SIG-M5 treated with dmso at 0.1 percent for 504 hours (cell line): ENCODE results near the gene LMF1.

Experiments used
- DNase-seq: peaks from one replicate; lab custom pipeline; 2025; ENCODE audit not compliant: unreplicated experiment; lab: John Stamatoyannopoulos, UW

LMF1 gene

DNA sequence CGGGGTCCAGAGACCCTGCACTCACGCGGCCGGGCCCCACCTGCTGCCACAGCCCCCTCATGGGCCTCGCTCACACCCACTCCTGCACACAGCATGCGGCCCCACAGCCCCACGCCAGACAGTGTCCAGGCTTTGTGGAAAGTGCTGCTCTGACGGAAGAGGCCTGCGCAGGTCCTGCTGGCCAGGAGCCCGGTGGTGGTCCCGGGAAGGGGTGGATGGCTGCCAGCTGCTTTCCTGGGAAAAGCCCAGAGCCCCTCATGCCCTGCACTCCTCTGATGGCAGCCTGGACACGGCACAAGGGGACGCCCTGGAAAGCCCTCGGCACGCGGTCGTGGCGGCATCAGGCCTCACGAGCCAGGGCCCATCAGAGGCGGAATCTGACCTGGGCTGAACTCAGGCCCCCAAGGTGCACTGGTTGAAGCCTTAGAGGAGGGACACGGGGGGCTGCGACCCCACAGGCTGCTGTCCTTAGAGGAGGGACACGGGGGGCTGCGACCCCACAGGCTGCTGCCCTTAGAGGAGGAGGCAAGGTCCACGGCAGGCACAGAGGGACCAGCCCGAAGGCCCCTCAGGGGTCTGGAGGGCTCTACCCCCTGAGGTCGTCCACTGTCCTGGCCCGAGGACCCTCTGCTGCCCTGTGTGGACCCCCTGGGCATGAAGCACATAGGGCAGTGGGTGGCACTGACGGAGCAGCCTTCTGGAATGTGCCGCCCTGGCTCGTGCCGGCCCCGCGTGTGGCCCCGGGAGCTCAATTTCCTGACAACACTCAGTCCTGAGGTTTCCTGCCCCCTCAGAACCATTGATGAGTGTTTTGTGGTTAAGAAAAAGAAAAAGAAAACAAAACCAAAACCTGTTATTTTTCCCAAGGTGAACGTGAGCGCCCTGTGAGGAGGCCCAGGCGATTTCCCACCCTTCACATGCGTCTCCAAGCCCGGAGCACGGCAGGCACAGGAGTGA lies 32.9 kb upstream of the LMF1 start:
- no peak for DNase-seq

DNA sequence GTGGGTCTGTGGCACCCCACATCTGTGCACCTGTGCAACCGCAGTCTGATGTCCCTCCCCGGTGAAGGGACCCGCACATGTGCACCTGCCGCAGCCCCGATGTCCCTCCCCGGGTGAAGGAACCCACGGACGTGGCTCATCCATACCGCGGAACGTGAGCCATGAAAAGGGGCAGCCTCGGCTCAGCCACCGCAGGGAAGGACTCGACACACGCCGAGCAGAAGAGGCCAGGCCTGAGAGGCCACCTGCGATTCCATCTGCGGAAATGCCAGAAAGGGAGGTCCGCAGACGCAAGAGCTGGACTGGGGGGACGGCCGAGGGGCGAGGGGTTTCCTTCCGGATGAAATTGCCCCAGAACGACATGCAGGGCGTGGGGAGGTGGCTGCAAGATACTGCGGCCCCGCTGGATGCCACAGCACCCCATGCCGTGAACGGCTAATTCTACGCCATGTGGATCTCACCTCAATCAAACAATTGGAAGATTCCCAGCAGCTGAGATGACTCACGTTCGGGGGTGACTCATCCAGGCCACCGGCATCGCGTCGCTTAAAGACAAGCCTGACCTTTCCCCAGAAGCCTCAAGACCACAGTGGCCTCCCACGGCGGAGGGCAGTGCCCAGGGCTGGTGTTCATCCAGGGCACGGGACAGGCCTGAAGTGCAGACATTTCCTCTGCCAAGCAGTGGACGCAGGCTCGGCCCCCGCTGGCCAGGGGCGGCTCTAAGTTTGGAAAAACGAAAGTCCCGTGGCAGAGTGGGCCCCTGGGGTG lies 31.8 kb upstream of the LMF1 start:
- no peak for DNase-seq

DNA sequence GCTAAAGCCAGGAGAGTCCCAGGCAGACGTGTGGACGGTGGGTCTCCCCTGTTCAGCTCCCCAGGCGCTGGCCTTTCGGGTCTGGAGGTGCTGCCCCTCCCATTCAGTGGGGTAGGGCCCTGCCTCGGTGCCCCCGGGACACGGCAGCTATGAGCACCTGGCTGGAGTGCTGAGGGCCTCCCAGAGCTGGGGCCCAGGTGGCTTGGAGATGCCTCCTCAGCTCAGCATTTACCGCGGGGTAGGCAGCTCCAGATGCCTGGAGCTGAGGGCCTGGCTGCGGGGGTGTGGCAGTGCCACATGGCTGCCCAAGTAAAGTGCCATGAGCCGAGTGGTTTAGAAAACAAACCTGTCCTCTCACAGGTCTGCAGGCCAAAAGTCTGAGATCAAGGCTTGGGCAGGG lies 30.3 kb upstream of the LMF1 start:
- no peak for DNase-seq

DNA sequence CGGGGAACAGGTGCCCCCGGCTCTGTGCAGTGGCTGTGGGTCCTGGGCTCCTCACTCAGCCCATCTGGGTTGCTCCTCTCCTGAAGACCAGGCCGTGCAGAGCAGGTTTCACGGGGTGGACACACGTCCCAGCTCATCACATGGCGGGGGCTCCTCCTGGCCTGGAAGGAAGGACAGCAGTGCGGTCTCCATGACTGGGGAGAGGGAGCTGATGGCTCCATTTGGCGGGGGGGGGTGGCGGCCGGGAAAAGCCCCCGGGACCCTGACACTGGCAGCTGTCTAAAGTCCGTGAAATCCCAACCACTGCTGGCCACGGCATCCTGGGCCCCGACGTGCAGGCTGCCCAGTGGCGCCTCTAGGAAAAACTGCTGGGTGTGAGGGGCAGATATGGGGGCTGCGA lies 29.8 kb upstream of the LMF1 start:
- no peak for DNase-seq

DNA sequence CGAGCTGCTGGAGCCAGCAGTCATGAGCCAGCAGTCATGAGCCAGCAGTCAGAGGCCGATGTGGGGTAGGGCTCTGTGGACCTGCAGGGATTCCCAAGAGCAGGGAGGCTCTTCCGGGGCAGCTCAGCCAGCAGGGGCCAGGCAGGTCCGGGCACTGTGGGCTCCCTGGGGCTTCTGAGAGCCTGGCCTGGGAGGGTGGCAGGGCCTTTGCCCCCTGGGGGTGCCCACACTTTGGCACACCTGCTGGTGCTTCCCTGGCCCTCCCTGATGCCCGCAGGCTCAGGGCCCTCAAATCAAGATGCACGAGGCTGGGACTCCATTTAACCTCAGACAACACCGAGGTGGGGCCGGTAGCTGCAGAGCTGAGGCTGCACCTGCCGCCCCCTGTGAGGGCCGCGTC lies 28.9 kb upstream of the LMF1 start:
- DNase-seq = no peak

DNA sequence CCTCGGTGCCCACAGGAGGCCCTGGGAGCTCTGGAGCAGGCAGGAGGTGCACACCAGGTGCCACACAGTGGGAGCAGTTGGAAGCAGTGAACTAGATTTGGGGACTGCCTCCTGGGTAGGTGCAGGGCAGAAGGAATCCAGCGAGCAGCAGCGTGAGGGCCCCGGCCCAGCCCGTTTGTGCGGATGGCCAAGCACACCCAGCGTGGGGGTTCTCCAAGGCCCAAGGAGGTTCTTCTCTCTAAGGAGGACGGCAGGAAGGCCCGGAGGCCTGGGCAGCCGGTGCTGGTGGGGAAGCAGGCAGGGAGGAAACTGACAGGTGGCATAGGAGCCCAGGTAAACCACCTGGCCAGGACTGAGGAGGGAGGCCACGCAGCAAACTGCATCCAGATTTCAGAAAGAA lies 27.8 kb upstream of the LMF1 start:
- DNase-seq = no peak

DNA sequence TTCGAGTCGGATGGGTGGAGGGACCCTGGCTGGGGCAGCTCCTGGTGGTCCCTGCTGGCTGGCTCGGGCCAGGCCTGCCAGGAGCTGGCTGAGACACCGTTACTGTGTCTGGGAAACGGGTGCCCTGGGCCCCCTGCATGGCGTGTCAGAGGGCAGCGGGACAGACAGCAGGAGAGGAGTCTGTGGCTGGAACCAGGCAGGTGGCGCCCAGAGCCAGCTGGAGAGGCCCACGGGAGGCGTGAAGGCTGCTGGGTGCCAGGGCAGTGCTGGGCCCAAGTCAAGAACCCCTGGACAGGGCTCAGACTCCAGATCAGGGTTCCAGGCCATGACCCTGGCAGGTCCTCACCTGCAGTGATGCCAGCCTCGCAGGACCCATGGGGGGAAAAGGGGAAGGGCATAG lies 27.4 kb upstream of the LMF1 start:
- DNase-seq = no peak

DNA sequence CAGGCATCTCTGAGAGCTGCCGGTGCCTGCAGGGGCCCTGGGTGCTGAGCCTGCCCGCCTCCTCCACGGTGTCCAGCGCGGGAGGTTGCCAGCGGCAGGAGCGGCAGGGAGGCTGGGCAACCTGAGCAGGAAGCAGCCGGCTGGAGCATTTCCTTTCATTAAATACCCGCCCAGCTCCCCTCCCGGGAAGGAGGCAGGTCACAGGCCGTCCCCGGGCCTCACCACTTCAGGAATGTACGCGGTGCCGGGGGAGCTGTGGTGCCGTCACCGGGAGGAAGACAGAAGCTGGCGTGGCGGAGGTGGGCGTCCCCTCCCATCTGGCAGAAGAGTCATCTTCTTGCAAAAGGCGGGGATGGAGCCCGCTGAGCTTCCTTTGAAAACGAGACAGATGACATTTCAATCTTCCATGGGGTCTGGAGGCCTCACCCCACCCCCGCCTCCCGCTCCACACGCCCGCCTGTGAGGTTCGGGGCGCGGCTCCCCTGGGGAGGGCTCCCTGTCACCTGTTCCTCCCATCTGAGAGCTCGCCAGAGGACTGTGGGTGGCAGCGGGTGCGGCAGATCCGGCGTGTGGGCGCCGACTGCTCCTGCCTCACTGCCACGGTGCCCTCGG lies 26.8 kb upstream of the LMF1 start:
- DNase-seq = no peak

DNA sequence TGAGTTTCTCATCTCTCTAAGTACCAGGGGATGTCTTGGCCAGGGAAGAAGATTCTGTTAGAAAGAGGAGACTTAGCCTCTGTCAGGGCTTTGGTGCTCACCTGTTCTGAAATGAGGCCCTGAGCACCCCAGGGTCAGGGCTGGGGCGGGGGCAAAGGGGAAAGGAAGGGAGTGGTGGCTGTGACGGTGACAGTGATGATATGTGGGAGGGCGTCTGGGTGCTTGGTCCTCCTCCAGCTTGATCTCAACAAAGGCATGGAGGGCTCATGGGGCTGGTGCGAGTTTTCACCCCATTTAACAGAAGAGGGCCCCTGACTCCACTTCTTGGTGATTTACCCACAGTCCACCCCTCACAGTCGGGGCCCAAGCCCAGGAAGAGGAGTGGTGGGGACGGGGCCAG lies 25.9 kb upstream of the LMF1 start:
- no peak for DNase-seq

DNA sequence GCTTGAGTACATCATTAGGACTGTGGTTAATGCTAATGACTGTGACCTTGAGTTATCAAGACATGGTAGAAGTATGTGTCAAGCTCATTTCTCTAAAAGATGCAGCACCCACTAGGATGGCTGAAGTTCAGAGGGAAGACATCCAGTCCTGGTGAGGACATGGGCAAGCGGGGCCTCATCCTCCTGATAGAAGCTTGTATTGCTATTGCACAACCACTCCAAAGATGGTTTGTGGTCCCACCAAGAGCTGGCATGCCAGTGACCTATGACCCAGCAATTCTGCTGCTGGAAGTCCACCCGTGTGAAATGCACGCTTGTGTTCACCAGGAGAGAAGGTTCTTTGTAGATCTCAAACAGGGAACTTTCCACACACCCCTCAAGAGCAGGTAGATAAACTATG lies 25.0 kb upstream of the LMF1 start:
- DNase-seq = no peak

DNA sequence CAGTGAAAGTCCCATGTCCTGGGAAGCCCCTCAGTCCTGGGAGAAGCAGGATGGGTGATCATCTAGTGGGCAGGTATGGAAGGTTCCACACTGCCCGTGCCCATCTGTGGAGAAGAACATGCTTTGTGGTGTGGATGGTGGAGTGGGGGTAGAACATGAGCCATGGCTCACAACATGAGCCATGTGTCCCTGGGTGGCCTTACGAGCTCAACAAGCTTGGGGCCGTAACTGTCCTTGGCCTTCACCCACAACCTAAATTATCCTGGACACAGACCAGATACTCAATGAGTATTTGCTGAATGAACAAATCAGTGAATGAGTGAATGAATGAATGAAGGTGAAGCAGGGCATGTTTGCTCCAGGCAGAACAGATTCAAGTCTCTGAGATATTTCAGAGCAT lies 24.3 kb upstream of the LMF1 start:
- no peak for DNase-seq

DNA sequence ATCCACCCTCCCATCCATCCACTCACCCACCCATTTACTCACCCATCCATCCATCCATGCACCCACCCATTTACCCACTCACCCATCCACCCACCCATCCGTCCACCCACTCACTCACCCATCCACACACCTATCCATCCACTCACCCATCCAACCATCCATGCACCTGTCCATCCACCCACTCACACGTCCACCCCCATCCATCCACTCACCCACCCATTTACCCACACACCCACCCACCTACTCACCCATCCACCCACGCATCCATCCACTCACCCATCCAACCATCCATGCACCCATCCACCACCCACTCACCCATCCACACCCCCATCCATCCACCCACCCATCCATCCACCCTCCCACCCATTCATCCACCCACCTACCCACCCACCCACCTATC lies 22.9 kb upstream of the LMF1 start:
- DNase-seq = no peak

DNA sequence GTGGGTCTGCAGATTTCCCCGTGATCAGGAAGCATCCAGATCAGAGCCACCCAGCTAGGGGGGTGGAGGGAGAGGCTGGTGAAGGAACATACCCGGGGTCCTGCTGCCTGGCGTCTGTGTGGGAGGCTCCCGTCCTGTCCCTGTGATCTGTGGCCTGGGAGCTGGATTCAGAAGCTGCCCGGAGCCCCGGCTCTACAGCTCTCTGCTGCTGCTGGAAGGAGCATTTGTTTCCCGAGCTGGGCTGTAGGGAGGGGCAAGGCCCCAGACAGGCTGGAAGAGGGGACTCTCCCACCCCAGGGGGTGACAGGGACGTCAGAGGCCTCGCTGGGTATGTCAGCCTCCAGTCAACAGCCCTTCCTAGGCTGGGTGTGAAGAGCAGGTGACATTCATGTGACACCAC lies 21.0 kb upstream of the LMF1 start:
- DNase-seq = no peak

DNA sequence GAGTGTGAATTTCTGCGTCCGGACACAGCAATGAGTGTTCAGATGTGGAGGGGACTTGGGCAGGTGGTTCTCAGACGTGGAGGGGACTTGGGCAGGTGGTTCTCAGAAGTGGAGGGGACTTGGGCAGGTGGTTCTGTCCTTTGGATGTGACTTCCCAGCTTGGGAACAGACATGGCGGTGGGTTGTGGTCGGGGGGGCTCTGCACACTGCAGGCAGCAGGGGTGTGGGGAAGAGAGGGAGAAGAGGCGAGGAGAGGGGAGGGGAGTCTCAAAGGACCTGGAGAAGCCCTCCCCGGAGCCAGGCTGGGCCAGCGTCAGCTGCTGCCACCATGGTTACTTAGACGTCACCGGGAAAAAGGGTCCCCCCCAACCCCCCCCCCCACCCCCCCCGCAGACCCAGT lies 20.6 kb upstream of the LMF1 start:
- DNase-seq = no peak

DNA sequence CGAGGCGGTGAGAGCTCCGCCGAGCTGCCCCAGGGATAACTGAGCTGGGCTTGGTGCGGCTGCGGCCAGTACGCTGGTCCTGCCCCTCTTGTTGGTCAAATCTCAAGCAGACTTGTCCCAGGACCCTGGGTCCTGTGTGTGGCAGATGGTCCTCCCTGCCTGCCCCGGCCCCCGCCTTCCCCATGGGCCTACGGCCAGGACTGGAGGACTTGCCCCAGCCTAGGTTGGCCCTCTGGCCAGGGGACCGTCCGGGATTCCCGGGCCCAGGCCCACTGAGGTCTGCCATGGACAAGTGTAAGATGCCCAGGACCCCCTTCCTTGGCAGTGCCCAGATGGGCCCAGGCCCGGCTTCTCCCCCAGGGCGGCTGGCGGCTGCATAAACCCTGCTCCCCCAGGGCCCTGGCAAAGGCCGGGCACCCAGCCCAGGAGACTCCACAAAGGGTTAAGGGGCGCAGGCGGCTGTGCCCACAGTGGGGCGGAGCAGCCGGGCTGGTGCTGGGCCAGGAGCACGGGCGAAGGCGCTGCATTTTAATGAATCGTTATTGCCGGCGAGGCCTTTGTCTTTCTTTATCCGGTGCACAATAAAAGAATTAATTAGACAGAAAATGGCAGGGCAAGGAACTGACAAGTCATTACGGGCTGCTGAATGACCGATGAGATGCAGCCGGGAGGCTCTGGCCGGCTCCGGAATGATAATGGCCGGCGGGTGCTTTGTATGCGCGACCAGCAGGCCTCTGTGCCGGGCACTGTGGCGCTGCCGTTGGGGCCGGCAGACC lies 19.9 kb upstream of the LMF1 start:
- DNase-seq = no peak

DNA sequence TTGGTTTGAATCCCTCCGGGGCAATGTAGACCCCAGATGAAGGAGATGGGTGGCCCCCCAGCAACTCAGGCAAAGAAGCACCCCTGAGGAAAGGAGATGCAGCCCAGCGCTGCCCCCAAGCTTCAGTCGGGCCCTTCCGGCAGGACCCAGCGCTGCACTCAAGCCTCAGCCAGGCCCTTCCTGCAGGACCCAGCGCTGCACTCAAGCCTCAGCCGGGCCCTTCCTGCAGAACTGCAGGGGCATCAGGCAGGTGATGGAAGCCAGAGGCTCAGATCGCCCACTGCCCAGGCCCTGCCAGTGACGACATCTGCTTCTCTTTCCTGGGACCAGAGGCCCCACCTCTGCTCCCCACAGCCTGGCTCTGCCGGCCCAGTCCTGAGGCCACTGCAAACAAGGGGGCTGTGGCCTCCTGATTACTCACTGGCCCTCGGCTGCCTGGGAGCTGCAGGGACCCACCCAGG lies 18.6 kb upstream of the LMF1 start:
- no peak for DNase-seq

DNA sequence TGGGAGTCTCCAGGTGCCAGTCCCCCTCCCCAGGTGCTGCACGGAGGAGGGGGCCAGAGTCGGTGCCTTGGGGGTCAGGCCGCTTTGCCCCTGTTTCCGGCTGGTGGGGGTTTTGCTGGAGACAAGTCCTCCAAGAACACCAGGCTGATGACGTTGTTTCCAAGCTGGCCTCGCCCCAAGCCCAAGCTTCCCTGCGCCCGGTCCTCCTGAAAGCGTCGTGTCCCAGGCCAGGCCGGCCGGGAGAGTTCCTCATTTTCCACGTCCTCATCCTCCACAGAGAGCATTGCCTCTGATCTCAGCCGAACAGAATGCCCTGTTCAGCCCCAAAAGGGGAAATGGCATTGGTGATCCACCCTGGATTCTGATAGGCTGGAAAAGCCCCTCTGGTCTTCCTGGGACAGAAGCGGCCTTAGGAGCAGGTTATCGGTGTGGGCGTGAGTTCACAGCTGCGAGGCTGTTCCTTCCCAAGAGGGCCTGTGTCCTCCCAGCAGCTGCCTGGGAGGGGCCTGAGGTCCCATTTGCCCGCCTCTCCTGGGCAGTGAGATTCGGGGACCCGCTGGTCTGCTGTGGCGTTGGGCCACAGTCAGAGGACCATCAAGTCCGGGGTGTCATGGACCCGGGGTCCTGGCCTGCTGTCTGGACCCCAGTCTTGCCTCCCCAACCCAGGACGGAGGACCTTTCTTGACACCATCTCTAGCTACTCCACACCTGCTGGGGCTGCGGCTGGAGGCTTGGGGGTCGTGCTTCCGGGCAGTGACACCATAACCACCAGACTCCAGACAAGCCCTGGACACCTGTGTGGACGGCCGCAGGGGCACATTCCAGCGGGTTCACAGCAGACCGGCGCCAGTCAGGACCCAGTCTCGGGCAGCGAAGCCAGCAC lies 17.9 kb upstream of the LMF1 start:
- DNase-seq = no peak

DNA sequence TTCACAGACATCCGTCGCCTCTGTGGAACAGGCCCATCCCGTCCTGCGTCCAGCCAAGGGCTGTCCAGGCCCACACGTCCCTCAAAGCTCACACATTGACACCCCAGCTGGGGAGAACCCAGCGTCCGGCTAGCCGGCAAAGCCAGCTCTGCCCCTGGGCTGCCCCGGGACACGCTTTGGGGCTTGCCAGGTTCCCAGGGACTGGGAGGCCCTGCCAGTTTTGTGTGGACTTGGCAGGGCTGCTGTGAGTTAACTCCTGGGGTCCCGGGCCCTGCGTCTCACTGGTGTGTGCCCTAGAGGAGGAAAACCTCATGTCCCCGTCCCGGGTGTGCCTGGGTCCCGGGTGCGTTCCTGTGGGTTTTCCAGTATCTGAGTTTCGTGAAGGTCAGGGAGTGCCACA lies 17.1 kb upstream of the LMF1 start:
- DNase-seq = no peak

DNA sequence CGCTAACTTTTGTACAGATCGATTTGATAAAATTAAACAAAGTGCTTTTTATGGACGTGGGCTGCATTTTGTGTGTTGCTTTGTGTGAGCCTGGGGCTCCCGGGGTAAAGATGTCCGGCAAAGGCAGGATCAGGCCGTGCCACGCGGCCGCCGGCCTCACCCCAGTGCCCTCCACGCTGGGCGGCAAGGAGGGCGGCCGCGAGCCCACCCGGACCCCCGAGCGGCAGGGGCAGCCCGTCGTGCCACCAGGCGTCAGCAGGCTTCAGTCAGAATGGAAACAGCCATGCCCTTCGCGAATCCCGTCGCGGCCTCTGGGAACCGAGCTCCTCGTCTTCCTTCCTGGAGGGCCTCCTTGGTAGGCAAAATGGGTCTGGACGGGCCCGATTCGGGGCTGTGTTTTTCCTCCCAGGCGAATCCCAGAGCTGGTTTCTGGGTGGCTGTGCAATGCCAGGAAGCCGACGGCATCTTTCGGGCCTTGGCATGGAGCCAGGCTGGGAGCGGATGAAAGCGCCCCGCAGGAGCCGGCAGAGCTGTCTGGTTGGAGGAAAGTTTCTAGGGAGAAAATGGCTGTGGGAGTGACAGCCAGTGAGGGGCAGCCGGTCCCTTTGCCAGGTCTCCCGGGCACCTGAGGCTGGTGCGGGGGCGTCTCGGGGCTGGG lies 16.3 kb upstream of the LMF1 start:
- no peak for DNase-seq

DNA sequence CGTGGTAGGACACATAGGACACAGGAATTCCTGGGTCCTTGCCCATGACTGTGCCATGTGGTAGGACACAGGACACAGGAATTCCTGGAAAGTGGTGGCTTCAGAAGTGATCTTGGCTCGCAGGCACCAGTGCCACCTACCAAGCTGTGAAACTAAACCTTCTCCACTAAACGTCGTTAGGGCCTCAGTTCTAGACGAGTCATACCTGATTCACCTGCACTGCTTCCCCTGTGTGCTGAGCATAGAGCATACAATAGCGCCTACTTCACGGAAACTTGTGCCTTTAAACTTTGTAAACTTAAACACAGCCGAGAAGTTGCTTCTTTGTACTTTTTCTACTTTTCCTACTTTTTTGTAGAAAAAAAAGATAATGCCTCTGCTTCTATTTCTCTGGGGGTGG lies 15.6 kb upstream of the LMF1 start:
- no peak for DNase-seq
